Smooth muscle cell (in vitro differentiated cells): ENCODE results near the gene CD24. TPM values are rescaled to one million over a fixed set of nuclear protein-coding genes. Genes with fewer than 3 reads are reported as not detected.
A peak's percentile ranks its signal among the peaks of the same experiment; 100 is the strongest.
"Not testable (repeated sequence)": the region's sequence is repeated elsewhere in the genome, so short reads cannot be mapped to it uniquely, and the experiment has no call there.

Experiments used
- DNase-seq: peaks from one replicate; lab custom pipeline; 2025; ENCODE audit not compliant: unreplicated experiment; lab: John Stamatoyannopoulos, UW
- H2AFZ ChIP-seq: fragments of 200-600 bp; sonication (generic); 2 replicates; pipeline ENCODE4 v1.6.0; 2016; ENCODE audit warnings: antibody characterized with exemption, low read depth, mild to moderate bottlenecking
- H3F3A ChIP-seq: fragments of 200-600 bp; sonication (generic); 2 replicates; pipeline ENCODE4 v1.6.0; 2017; ENCODE audit warnings: antibody characterized with exemption, low read depth
- H3K27ac ChIP-seq: fragments of 200-600 bp; sonication (generic); 2 replicates; pipeline ENCODE4 v1.5.1; 2016; ENCODE audit warnings: low read depth, mild to moderate bottlenecking
- H3K27me3 ChIP-seq: fragments of 200-600 bp; sonication (generic); 2 replicates; pipeline ENCODE4 v1.6.1; 2016; ENCODE audit warnings: low read depth, mild to moderate bottlenecking
- H3K36me3 ChIP-seq: fragments of 200-600 bp; sonication (generic); 2 replicates; pipeline ENCODE4 v1.5.1; 2016; ENCODE audit warnings: low read depth
- H3K4me1 ChIP-seq: fragments of 200-600 bp; sonication (generic); 2 replicates; pipeline ENCODE4 v1.5.1; 2016; ENCODE audit warnings: low read depth
- H3K4me2 ChIP-seq: fragments of 200-600 bp; sonication (generic); 2 replicates; pipeline ENCODE4 v1.6.0; 2016; ENCODE audit warnings: mild to moderate bottlenecking
- H3K4me3 ChIP-seq: fragments of 200-600 bp; sonication (generic); 2 replicates; pipeline ENCODE4 v1.5.1; 2016; ENCODE audit warnings: mild to moderate bottlenecking
- H3K79me2 ChIP-seq: fragments of 200-600 bp; sonication (generic); 2 replicates; pipeline ENCODE4 v1.6.0; 2016; ENCODE audit warnings: low read depth, mild to moderate bottlenecking
- H3K9ac ChIP-seq: fragments of 200-600 bp; sonication (generic); 2 replicates; pipeline ENCODE4 v1.6.0; 2016; ENCODE audit warnings: low read depth
- H3K9me3 ChIP-seq: fragments of 200-600 bp; sonication (generic); replicated peaks from 2 replicates; pipeline ENCODE4 v1.5.1; 2016; ENCODE audit warnings: low read depth
- H4K20me1 ChIP-seq: fragments of 200-600 bp; sonication (generic); 2 replicates; pipeline ENCODE4 v1.6.0; 2016; ENCODE audit warnings: low read depth
- WGBS: methylation state at CpG from one replicate; pipeline ENCODE4 v1.1.7; 2016; ENCODE audit warnings: low lambda C conversion rate; 5-methylcytosine and 5-hydroxymethylcytosine counted together
- polyA plus RNA-seq: library from polyadenylated mRNA; unstranded; fragments of >200 nt; fragmentation: Nextera tagmentation; extraction: Ambion mirVana; gene quantifications from 2 replicates; pipeline ENCODE4 v1.2.1, GENCODE V29; 2016
- total RNA-seq: library from RNA; depleted of rRNA; stranded (reverse); fragments of >200 nt; gene quantifications from 2 replicates; pipeline ENCODE4 v1.2.3, GENCODE V29; 2014
- TF ChIP-seq, protein P1 (sequence below): fragments of 200-600 bp; sonication (generic); IDR thresholded peaks from 2 replicates; pipeline ENCODE4 v1.5.1; 2017; ENCODE audit warnings: borderline replicate concordance, mild to moderate bottlenecking, antibody characterized with exemption; ENCODE audit not compliant: insufficient read depth, poor library complexity, severe bottlenecking

CD24 gene
- total and polyA plus RNA-seq, 2 experiments from 2014 or later, result 46.7 to 377 TPM

GRCh38 chr6:107019047-107019446, 44.5 kb upstream of the CD24 start:
- Histone ChIP-seq H3K79me2 (no peaks in the 10 kb centered on the region), H4K20me1 (no peaks in the 10 kb centered on the region), H3K9ac (no peak overlapping the region), H3K9me3 (no peaks in the 10 kb centered on the region), H3K4me3 (no peak overlapping the region), H2AFZ (no peak overlapping the region), H3K4me1 (no peaks in the 10 kb centered on the region), H3K27ac (no peak overlapping the region), H3K27me3 (no peaks in the 10 kb centered on the region), H3K4me2 (no peak overlapping the region), H3K36me3 (no peaks in the 10 kb centered on the region), H3F3A (no peaks in the 10 kb centered on the region)
- no peak for DNase-seq
- TF ChIP-seq, protein P1, sequence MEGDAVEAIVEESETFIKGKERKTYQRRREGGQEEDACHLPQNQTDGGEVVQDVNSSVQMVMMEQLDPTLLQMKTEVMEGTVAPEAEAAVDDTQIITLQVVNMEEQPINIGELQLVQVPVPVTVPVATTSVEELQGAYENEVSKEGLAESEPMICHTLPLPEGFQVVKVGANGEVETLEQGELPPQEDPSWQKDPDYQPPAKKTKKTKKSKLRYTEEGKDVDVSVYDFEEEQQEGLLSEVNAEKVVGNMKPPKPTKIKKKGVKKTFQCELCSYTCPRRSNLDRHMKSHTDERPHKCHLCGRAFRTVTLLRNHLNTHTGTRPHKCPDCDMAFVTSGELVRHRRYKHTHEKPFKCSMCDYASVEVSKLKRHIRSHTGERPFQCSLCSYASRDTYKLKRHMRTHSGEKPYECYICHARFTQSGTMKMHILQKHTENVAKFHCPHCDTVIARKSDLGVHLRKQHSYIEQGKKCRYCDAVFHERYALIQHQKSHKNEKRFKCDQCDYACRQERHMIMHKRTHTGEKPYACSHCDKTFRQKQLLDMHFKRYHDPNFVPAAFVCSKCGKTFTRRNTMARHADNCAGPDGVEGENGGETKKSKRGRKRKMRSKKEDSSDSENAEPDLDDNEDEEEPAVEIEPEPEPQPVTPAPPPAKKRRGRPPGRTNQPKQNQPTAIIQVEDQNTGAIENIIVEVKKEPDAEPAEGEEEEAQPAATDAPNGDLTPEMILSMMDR, result no peak
- 85% methylated on average over 5 of the region's 5 CpGs for WGBS

DNA sequence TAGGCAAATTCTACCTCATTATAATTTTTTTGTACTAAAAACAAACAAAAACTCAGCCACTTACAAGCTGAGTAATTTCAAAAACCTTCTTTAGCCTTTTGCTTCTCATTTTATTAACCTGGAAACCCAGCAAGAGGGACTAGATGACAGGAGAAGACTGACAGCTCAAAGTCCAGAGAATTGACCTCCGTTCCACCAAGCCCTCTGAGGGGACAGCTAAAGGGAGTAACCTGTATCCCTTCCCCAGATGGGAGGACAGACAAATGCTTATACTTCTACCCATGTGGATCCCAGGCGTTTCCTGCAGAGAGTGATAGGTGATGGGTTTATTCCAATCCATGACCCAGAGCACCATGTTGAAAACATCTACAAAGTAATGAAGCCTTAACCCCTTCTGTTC, 35.0 kb upstream of the CD24 start:
- H3F3A ChIP-seq, result no peaks in the 10 kb centered on the region
- H3K9ac ChIP-seq, result no peak overlapping the region
- no peak overlapping the region for H2AFZ ChIP-seq
- no peaks in the 10 kb centered on the region for H3K4me1 ChIP-seq
- no peak overlapping the region for H3K27ac ChIP-seq
- DNase-seq, result no peak
- no peaks in the 10 kb centered on the region for H3K79me2 ChIP-seq
- no peaks in the 10 kb centered on the region for H3K9me3 ChIP-seq
- H3K27me3 ChIP-seq, result no peaks in the 10 kb centered on the region
- no peak overlapping the region for H3K4me3 ChIP-seq
- no peaks in the 10 kb centered on the region for H4K20me1 ChIP-seq
- H3K4me2 ChIP-seq, result no peak overlapping the region
- TF ChIP-seq, protein P1, result no peak
- WGBS, result 81% methylated on average over 2 of the region's 2 CpGs
- H3K36me3 ChIP-seq, result no peaks in the 10 kb centered on the region

- no peak overlapping the region for H3K9ac ChIP-seq
- WGBS, result 48% methylated on average over 10 of the region's 10 CpGs
- TF ChIP-seq, protein P1, result peak; percentile 95
- H3F3A ChIP-seq, result no peaks in the 10 kb centered on the region
- no peaks in the 10 kb centered on the region for H3K27me3 ChIP-seq
- DNase-seq, result no peak
- H2AFZ ChIP-seq, result no peak overlapping the region
- no peak overlapping the region for H3K4me2 ChIP-seq
- no peaks in the 10 kb centered on the region for H3K9me3 ChIP-seq
- no peaks in the 10 kb centered on the region for H3K36me3 ChIP-seq
- H3K4me1 ChIP-seq, result no peaks in the 10 kb centered on the region
- no peak overlapping the region for H3K27ac ChIP-seq
- H4K20me1 ChIP-seq, result no peaks in the 10 kb centered on the region
- no peak overlapping the region for H3K4me3 ChIP-seq
- H3K79me2 ChIP-seq, result no peaks in the 10 kb centered on the region
These were observed 23.0 kb upstream of the CD24 start for GRCh38 chr6:106997392-106998158.

GRCh38 chr6:106995640-106996039, 21.1 kb upstream of the CD24 start:
- Histone ChIP-seq H3K9me3 (no peaks in the 10 kb centered on the region), H3K79me2 (no peaks in the 10 kb centered on the region), H3K4me3 (no peak overlapping the region), H3K4me1 (no peaks in the 10 kb centered on the region), H3K9ac (no peak overlapping the region), H2AFZ (no peak overlapping the region), H3K27ac (no peak overlapping the region), H3K36me3 (no peaks in the 10 kb centered on the region), H3K27me3 (no peaks in the 10 kb centered on the region), H4K20me1 (no peaks in the 10 kb centered on the region), H3F3A (no peaks in the 10 kb centered on the region), H3K4me2 (no peak overlapping the region)
- no peak for DNase-seq
- TF ChIP-seq, protein P1, result no peak
- 89% methylated on average over 3 of the region's 3 CpGs for WGBS

- H4K20me1 ChIP-seq, H3F3A ChIP-seq, DNase-seq, H3K9me3 ChIP-seq, H3K4me3 ChIP-seq, H3K27ac ChIP-seq, H2AFZ ChIP-seq, H3K36me3 ChIP-seq, H3K9ac ChIP-seq, H3K27me3 ChIP-seq, H3K79me2 ChIP-seq, H3K4me1 ChIP-seq, H3K4me2 ChIP-seq: not testable (repeated sequence)
- 86% methylated on average over 3 of the region's 3 CpGs for WGBS
These were observed 15.2 kb upstream of the CD24 start for GRCh38 chr6:106989737-106990136.
